Spleen (tissue), 11 donors: ENCODE measurements around the gene VRK3. TPM values are rescaled to one million over a fixed set of nuclear protein-coding genes. Genes with fewer than 3 reads are reported as not detected.

Source experiments
- DNase-seq: peaks from one replicate; pipeline ENCODE4 v3.0.0-alpha.2; 2020
- H3K27ac ChIP-seq, 8 donors: fragments of 200-600 bp; sonication (generic) in 7 of 8; 1 replicate in 4 of 8; 2 replicates in 4 of 8; pipeline versions ENCODE4 v1.5.0 to v1.8.0; 2016 to 2021; ENCODE audit warnings: inconsistent platforms in 4 of 8, mild to moderate bottlenecking in 4 of 8, moderate library complexity in 1 of 8
- H3K27me3 ChIP-seq, 7 donors: fragments of 200-600 bp; sonication (generic) in 6 of 7; replicated peaks in 1 of 7; 1 replicate in 4 of 7; 2 replicates in 3 of 7; pipeline versions ENCODE4 v1.5.0 to v1.8.0; 2016 to 2021; ENCODE audit warnings: inconsistent platforms in 3 of 7, mild to moderate bottlenecking in 1 of 7
- H3K36me3 ChIP-seq, 6 donors: fragments of 200-600 bp; sonication (generic) in 5 of 6; 1 replicate in 4 of 6; 2 replicates in 2 of 6; pipeline versions ENCODE4 v1.5.0 to v1.8.0; 2016 to 2021; ENCODE audit warnings: inconsistent platforms in 2 of 6
- H3K4me1 ChIP-seq, 6 donors: fragments of 200-600 bp; sonication (generic) in 5 of 6; 1 replicate in 3 of 6; 2 replicates in 3 of 6; pipeline versions ENCODE4 v1.5.0 to v1.8.0; 2016 to 2021; ENCODE audit warnings: inconsistent platforms in 3 of 6
- H3K4me3 ChIP-seq, 8 donors: fragments of 200-600 bp; sonication (generic) in 7 of 8; 1 replicate in 4 of 8; 2 replicates in 4 of 8; pipeline versions ENCODE4 v1.5.0 to v1.8.0; 2016 to 2021; ENCODE audit warnings: inconsistent platforms in 4 of 8, mild to moderate bottlenecking in 4 of 8, moderate library complexity in 2 of 8
- H3K9me3 ChIP-seq, 8 donors: fragments of 200-600 bp; sonication (generic) in 7 of 8; 1 replicate in 4 of 8; 2 replicates in 4 of 8; pipeline versions ENCODE4 v1.5.0 to v1.8.0; 2016 to 2021; ENCODE audit warnings: inconsistent platforms in 4 of 8
- POLR2A ChIP-seq, 3 donors: fragments of 450-650 bp; IDR thresholded peaks; one replicate each; pipeline ENCODE4 v1.5.1; 2017; ENCODE audit warnings: antibody characterized with exemption in 3 of 3, mild to moderate bottlenecking in 1 of 3
- POLR2AphosphoS5 ChIP-seq, 3 donors: sonication (generic); formaldehyde crosslinking; IDR thresholded peaks; one replicate each; pipeline ENCODE4 v1.5.1; 2017; ENCODE audit warnings: antibody characterized with exemption in 3 of 3
- WGBS, 5 donors: extraction: QIAGEN DNeasy Blood & Tissue Kit in 3 of 5; methylation state at CpG; one replicate each; pipeline versions ENCODE4 v1.1.5 to v1.1.7; 2013 to 2018; 5-methylcytosine and 5-hydroxymethylcytosine counted together
- intact Hi-C: fragments of 100-400 bp; cut with DNase I; formaldehyde crosslinking; loops from one replicate; pipeline ENCODE4 v1.15.0; 2023; ENCODE audit warnings: low total_unique reads
- polyA plus RNA-seq, 3 donors: library from polyadenylated mRNA; stranded (reverse); fragments of 200-250 nt; gene quantifications; one replicate each; pipeline ENCODE4 v1.2.1, GENCODE V29; 2013
- total RNA-seq, 7 donors: library from RNA; depleted of rRNA in 3 of 7; stranded (reverse); fragments of >200 nt in 3 of 7; fragmentation: NEBNext Ultra II Directional in 4 of 7; extraction: Animal tissue kit (Norgen Biotek cat#: 25700) in 4 of 7; gene quantifications; one replicate each; pipeline versions ENCODE4 v1.1.0 to v1.2.1, GENCODE V29; 2016 to 2021
- TF ChIP-seq, protein P1 (sequence below), 11 experiments: fragments of 200-600 bp in 7 of 11; fragments of 450-650 bp in 4 of 11; sonication (generic) in 4 of 11; IDR thresholded peaks in 8 of 11; conservative IDR thresholded peaks in 3 of 11; 1 replicate in 7 of 11; 2 replicates in 4 of 11; pipeline versions ENCODE4 v1.4.0 to v1.8.0; 2016 to 2021; ENCODE audit warnings: antibody characterized with exemption in 11 of 11, inconsistent platforms in 4 of 11, mild to moderate bottlenecking in 1 of 11
- donor health status: healthy with polysubstance abuse.
- donor health status: DM: no; HTN: no; CAD: no; lungs with moderate emphysema.
- donor health status: DM: no; HTN: no; CAD: no.
- donor health status: Bipolar disorder and iron deficiency.
- donor health status: healthy.
- donor health status: DM: no; HTN: no; CAD: no.
- donor health status: DM: yes; HTN: yes; CAD: no.

Gene VRK3
- total and polyA plus RNA-seq, 10 donors: 17.0 to 60.8 (median 49.7) TPM

DNA sequence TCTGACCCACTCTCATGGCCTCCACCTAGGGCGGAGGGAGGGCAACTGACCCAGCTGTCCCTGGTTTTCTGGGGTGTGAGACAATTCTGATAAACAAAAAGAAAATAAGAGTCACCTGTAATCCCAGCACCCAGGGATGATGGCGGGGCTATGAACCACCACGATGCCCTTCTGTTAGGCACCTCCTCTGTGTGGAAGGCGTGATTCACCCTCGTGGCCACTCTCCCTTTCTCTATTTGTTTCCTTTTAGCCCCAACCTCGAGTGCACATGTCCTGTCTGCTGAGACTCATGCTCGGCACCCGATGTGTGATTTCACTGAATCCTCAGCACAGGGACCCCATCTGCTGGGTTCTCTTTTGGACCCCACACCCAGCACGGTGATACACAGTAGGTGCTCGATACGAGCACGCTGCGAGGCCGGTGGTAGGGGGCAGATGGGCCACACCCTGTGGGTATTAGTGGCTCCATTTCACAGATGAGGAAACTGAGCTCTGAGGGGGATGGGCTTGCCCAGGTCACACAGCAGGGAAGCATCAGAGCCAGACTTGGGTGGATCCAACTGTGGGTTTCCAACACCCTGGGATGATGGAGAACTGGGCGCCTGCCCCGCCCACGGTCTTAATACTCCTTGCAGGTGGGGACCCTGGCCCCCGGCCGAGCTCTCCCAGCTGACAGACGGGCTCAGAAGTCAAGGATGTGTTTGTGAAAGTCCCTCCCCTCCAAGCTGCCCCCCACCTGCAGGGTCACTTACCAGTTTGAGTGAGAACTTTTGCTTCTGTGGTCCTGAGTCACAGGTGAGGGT lies 24.9 kb downstream of the VRK3 start:
- DNase-seq: no peak
- H3K4me1 ChIP-seq: peaks cover 0 to 44% (median 2%) of the 10 kb centered on the region in 6 donors
- TF ChIP-seq, protein P1, sequence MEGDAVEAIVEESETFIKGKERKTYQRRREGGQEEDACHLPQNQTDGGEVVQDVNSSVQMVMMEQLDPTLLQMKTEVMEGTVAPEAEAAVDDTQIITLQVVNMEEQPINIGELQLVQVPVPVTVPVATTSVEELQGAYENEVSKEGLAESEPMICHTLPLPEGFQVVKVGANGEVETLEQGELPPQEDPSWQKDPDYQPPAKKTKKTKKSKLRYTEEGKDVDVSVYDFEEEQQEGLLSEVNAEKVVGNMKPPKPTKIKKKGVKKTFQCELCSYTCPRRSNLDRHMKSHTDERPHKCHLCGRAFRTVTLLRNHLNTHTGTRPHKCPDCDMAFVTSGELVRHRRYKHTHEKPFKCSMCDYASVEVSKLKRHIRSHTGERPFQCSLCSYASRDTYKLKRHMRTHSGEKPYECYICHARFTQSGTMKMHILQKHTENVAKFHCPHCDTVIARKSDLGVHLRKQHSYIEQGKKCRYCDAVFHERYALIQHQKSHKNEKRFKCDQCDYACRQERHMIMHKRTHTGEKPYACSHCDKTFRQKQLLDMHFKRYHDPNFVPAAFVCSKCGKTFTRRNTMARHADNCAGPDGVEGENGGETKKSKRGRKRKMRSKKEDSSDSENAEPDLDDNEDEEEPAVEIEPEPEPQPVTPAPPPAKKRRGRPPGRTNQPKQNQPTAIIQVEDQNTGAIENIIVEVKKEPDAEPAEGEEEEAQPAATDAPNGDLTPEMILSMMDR (IDR thresholded peaks at IDR 0.05 in 8 of 11, conservative IDR thresholded peaks at IDR 0.05 in 3 of 11): no peak
- no peak for TF ChIP-seq POLR2AphosphoS5 (IDR thresholded peaks at IDR 0.05)
- no peak for TF ChIP-seq POLR2A (IDR thresholded peaks at IDR 0.05)
- peaks cover 0 to 100% (median 95%) of the 10 kb centered on the region in 6 donors for H3K36me3 ChIP-seq
- no peak overlapping the region for H3K27ac ChIP-seq
- H3K9me3 ChIP-seq: no peaks in the 10 kb centered on the region
- no peaks in the 10 kb centered on the region for H3K27me3 ChIP-seq
- H3K4me3 ChIP-seq: no peak overlapping the region
- WGBS, 5 donors: 90 to 95% (median 92%) methylated on average over 14 to 20 of the region's 20 CpGs
- intact Hi-C loops: no loop called here

GRCh38 chr19:49999371-50000010 lies 25.7 kb downstream of the VRK3 start:
- intact Hi-C loops: no loop called here
- Histone ChIP-seq H3K27me3 (no peaks in the 10 kb centered on the region), H3K4me1 (peaks cover 0 to 41% (median 2%) of the 10 kb centered on the region in 6 donors), H3K4me3 (no peak overlapping the region), H3K9me3 (no peaks in the 10 kb centered on the region), H3K36me3 (peaks cover 0 to 100% (median 95%) of the 10 kb centered on the region in 6 donors), H3K27ac (no peak overlapping the region)
- 68 to 91% (median 81%) methylated on average over 6 of the region's 6 CpGs for WGBS, 5 donors
- TF ChIP-seq POLR2AphosphoS5 (IDR thresholded peaks at IDR 0.05) (no peak), POLR2A (IDR thresholded peaks at IDR 0.05) (no peak)
- TF ChIP-seq, protein P1 (IDR thresholded peaks at IDR 0.05 in 8 of 11, conservative IDR thresholded peaks at IDR 0.05 in 3 of 11): no peak
- no peak for DNase-seq

GRCh38 chr19:49997709-49998108 lies 27.5 kb downstream of the VRK3 start:
- H3K4me3 ChIP-seq: no peak overlapping the region
- peaks cover 0 to 24% (median 0%) of the 10 kb centered on the region in 6 donors for H3K4me1 ChIP-seq
- H3K27ac ChIP-seq: no peak overlapping the region
- no peak for DNase-seq
- intact Hi-C loops: no loop called here
- no peaks in the 10 kb centered on the region for H3K9me3 ChIP-seq
- 71 to 90% (median 83%) methylated on average over 5 of the region's 5 CpGs for WGBS, 5 donors
- peaks cover 0 to 100% (median 95%) of the 10 kb centered on the region in 6 donors for H3K36me3 ChIP-seq
- TF ChIP-seq POLR2AphosphoS5 (IDR thresholded peaks at IDR 0.05) (no peak), POLR2A (IDR thresholded peaks at IDR 0.05) (no peak)
- TF ChIP-seq, protein P1 (IDR thresholded peaks at IDR 0.05 in 8 of 11, conservative IDR thresholded peaks at IDR 0.05 in 3 of 11): no peak
- H3K27me3 ChIP-seq: no peaks in the 10 kb centered on the region

DNA sequence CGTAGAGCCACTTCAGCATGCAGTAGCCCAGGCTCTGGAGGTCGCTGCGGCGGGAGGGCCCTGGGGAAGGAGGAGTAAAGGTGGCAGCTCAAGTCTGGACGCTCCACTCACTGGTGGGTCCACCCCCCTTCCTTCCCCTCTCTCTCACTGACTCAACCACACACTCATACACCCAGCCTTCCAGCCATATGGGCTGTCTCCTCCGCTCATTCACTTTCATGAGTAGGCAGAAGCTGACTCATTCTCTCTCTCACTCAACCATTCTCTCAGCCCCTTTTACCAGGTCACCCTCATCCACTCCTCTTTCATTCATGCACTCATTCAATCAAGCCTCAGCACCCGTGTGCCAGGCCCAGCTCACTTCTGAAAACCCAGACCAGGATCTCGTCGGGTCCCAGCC lies 36.7 kb downstream of the VRK3 start:
- Histone ChIP-seq H3K27ac (no peak overlapping the region), H3K27me3 (no peaks in the 10 kb centered on the region), H3K9me3 (no peaks in the 10 kb centered on the region), H3K4me3 (no peak overlapping the region), H3K36me3 (peaks cover 0 to 97% (median 76%) of the 10 kb centered on the region in 6 donors), H3K4me1 (peaks cover 0 to 5% (median 1%) of the 10 kb centered on the region in 6 donors)
- intact Hi-C loops: no loop called here
- no peak for TF ChIP-seq POLR2AphosphoS5 (IDR thresholded peaks at IDR 0.05)
- TF ChIP-seq, protein P1 (IDR thresholded peaks at IDR 0.05 in 8 of 11, conservative IDR thresholded peaks at IDR 0.05 in 3 of 11): no peak
- no peak for TF ChIP-seq POLR2A (IDR thresholded peaks at IDR 0.05)
- no peak for DNase-seq
- 91 to 95% (median 94%) methylated on average over 9 of the region's 9 CpGs for WGBS, 5 donors
